NT2/D1 (cell line): Measurements from ENCODE around the gene CD63.

Experiments used
- YY1 ChIP-seq: IDR thresholded peaks from 2 replicates; pipeline ENCODE4 v1.6.1; 2011; ENCODE audit not compliant: insufficient read length, insufficient read depth
- ZNF274 ChIP-seq: IDR thresholded peaks from 2 replicates; pipeline ENCODE4 v1.6.1; 2011; ENCODE audit warnings: mild to moderate bottlenecking, low read depth, low read length

GRCh38 chr12:55696796-55697462 lies 31.9 kb downstream of the CD63 start:
- TF ChIP-seq ZNF274 = no peak
- TF ChIP-seq YY1 = no peak
